OCI-LY3 (cell line): ENCODE data around the gene NGDN.

Source experiments
- H2AFZ ChIP-seq: fragments of 200-600, 300-600 bp; shearing (Covaris generic); 2 replicates; pipeline ENCODE4 v1.6.0; 2014; ENCODE audit warnings: antibody characterized with exemption, low read depth, low read length
- H3K27ac ChIP-seq: fragments of 200-600, 300-600 bp; sonication (generic); 2 replicates; pipeline ENCODE4 v1.5.1; 2014; ENCODE audit warnings: mild to moderate bottlenecking, low read length, moderate library complexity, mixed read lengths
- H3K27me3 ChIP-seq: fragments of 200-600, 300-600 bp; sonication (generic); 2 replicates; pipeline ENCODE4 v1.6.1; 2014; ENCODE audit warnings: low read depth, low read length, mixed read lengths
- H3K36me3 ChIP-seq: fragments of 200-600, 300-600 bp; sonication (generic); replicated peaks from 2 replicates; pipeline ENCODE3; 2014; ENCODE audit warnings: low read depth, low read length, mixed read lengths
- H3K4me1 ChIP-seq: fragments of 300-600, 200-600 bp; sonication (generic); 2 replicates; pipeline ENCODE4 v1.6.1; 2014; ENCODE audit warnings: low read length, mixed read lengths
- H3K4me2 ChIP-seq: fragments of 200-600, 300-600 bp; sonication (generic); 2 replicates; pipeline ENCODE4 v1.6.1; 2014; ENCODE audit warnings: low read length, mixed read lengths
- H3K4me3 ChIP-seq: fragments of 300-600, 200-600 bp; sonication (generic); 2 replicates; pipeline ENCODE4 v1.5.1; 2014; ENCODE audit warnings: antibody characterized with exemption, mild to moderate bottlenecking, low read length, moderate library complexity
- H3K79me2 ChIP-seq: fragments of 300-600, 200-600 bp; shearing (Covaris generic); 2 replicates; pipeline ENCODE4 v1.6.1; 2014; ENCODE audit warnings: mild to moderate bottlenecking, low read length, mixed read lengths
- H3K9ac ChIP-seq: fragments of 300-600, 200-600 bp; shearing (Covaris generic); 2 replicates; pipeline ENCODE4 v1.6.0; 2014; ENCODE audit warnings: mild to moderate bottlenecking, low read length, moderate library complexity
- H3K9me3 ChIP-seq: fragments of 200-600, 300-600 bp; shearing (Covaris generic); 2 replicates; pipeline ENCODE4 v1.6.1; 2014; ENCODE audit warnings: low read length, mixed read lengths; ENCODE audit not compliant: insufficient read depth
- H4K20me1 ChIP-seq: fragments of 200-600, 300-600 bp; sonication (generic); 2 replicates; pipeline ENCODE4 v1.6.1; 2016; ENCODE audit warnings: low read length, mixed read lengths; ENCODE audit not compliant: insufficient read depth
- CTCF ChIP-seq: fragments of 200-600, 300-600 bp; sonication (generic); IDR thresholded peaks from 2 replicates; pipeline ENCODE4 v1.5.1; 2014; ENCODE audit warnings: antibody characterized with exemption, low read length, low read depth
- EZH2phosphoT487 ChIP-seq: fragments of 200-600 bp; shearing (Covaris generic); IDR thresholded peaks from 2 replicates; pipeline ENCODE4 v1.6.1; 2018; ENCODE audit warnings: antibody characterized with exemption, mixed run types, low read depth

Gene NGDN

GRCh38 chr14:23438101-23438971 lies 31.2 kb upstream of the NGDN start:
- TF ChIP-seq CTCF: no peak
- TF ChIP-seq EZH2phosphoT487: no peak
- H2AFZ ChIP-seq: no peak overlapping the region
- no peak overlapping the region for H3K4me3 ChIP-seq
- H3K9ac ChIP-seq: no peak overlapping the region
- peaks cover 14% of the 10 kb centered on the region; the same call in 1 of the 2 replicates for H3K27me3 ChIP-seq
- no peak overlapping the region for H3K27ac ChIP-seq
- no peaks in the 10 kb centered on the region for H3K9me3 ChIP-seq
- no peak overlapping the region for H3K4me2 ChIP-seq
- no peaks in the 10 kb centered on the region for H3K36me3 ChIP-seq
- no peaks in the 10 kb centered on the region for H3K4me1 ChIP-seq
- no peaks in the 10 kb centered on the region for H4K20me1 ChIP-seq
- no peaks in the 10 kb centered on the region for H3K79me2 ChIP-seq

DNA sequence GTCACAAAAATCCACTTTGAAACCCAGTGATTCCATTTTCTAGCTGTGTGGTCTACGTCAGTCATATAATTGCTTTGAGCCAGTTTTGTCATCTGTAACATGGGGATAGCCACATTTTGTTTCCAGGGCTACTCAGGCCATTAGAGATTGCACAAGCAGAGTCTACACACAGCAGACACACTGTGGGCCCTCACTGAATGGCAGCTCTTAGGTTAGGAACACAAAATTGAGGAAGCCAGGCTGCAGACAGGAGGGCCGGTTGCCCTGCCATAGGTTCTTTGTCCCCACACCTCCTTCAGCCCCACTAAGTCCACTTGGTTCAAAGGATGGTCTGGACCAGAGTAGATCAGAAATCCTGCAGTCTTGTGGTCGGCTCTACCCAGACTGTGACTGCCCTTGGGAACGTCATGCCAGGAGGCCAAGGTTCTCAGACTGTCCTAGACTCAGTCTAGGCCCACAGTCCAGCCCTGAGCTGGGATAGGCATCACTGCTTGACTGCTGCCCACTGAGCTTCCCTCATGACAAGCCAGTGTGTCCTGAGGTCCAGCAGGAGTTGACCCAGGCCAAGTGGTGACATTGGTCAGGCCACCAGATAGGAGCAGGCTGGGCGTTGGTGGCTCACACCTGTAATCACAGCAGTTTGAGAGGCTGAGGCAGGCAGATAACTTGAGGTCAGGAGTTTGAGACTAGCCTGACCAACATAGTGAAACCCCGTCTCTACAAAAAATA lies 30.2 kb upstream of the NGDN start:
- no peak overlapping the region for H3K4me2 ChIP-seq
- H3K4me3 ChIP-seq: no peak overlapping the region
- no peak overlapping the region for H3K27ac ChIP-seq
- no peak overlapping the region for H3K9ac ChIP-seq
- TF ChIP-seq CTCF (no peak), EZH2phosphoT487 (no peak)
- no peaks in the 10 kb centered on the region for H3K79me2 ChIP-seq
- peaks cover 6% of the 10 kb centered on the region; the same call in 1 of the 2 replicates for H3K27me3 ChIP-seq
- H3K9me3 ChIP-seq: no peaks in the 10 kb centered on the region
- no peak overlapping the region for H2AFZ ChIP-seq
- H3K4me1 ChIP-seq: no peaks in the 10 kb centered on the region
- H3K36me3 ChIP-seq: no peaks in the 10 kb centered on the region
- no peaks in the 10 kb centered on the region for H4K20me1 ChIP-seq

DNA sequence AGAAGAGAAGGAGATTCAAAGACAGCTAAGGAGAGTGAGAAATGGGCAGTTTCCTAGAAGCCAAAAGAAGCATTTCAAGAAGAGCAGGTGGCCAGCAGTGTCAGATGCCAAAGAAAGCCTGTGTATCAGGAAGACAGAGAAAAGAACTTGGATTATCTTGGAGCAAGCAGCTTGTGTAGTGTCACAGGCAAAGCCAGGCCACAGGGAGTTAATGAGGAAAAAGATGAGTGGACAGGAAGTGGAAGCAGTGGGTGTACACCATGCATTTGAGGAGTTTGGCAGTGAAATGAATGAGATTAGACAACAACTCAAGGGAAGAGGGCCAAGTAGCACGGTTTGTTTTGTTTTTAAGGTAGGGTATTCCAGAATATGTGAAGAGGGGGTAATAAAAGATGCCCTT lies 28.4 kb upstream of the NGDN start:
- TF ChIP-seq EZH2phosphoT487: no peak
- no peak for TF ChIP-seq CTCF
- Histone ChIP-seq H2AFZ (no peak overlapping the region), H3K27me3 (no peaks in the 10 kb centered on the region), H3K9ac (no peak overlapping the region), H3K79me2 (no peaks in the 10 kb centered on the region), H3K9me3 (no peaks in the 10 kb centered on the region), H3K4me1 (no peaks in the 10 kb centered on the region), H3K4me3 (no peak overlapping the region), H3K4me2 (no peak overlapping the region), H4K20me1 (no peaks in the 10 kb centered on the region), H3K27ac (no peak overlapping the region), H3K36me3 (no peaks in the 10 kb centered on the region)

DNA sequence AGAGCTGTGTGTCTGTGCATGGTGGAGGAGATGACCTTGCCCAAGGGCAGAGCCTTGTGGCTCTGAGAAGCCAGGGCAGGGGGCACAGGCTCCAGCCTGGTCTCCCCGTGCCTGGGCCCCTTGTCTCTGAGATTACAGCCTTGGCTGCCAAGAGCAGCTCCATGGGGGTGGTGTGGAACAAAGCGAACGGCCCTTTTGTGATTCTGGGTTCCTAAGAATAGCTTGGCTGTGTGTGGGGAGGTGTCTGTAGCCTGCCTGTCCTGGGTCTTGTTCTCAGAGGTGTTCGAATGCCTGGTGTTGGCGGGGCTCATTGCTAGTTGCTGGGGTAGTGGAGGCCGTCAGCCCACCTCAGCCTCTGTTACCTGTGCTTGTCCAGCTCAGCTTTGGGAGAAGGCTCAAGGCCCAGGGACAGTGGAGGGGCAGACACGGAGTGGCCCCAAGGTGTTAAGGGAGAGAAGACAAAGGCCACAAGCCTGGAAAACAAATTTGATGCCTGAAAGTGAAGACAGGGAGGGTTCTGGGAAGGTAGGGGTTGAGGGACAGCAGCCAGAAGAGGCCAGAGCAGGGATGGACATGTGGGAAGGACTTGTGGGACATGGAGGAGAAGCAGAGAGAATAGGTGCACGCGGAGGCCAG lies 26.7 kb upstream of the NGDN start:
- H3K27me3 ChIP-seq: no peaks in the 10 kb centered on the region
- no peaks in the 10 kb centered on the region for H3K36me3 ChIP-seq
- no peak overlapping the region for H3K27ac ChIP-seq
- H3K9me3 ChIP-seq: no peaks in the 10 kb centered on the region
- no peaks in the 10 kb centered on the region for H4K20me1 ChIP-seq
- no peak overlapping the region for H3K4me2 ChIP-seq
- H3K4me3 ChIP-seq: no peak overlapping the region
- no peak overlapping the region for H2AFZ ChIP-seq
- H3K79me2 ChIP-seq: no peaks in the 10 kb centered on the region
- H3K9ac ChIP-seq: no peak overlapping the region
- TF ChIP-seq CTCF: no peak
- TF ChIP-seq EZH2phosphoT487: no peak
- H3K4me1 ChIP-seq: no peaks in the 10 kb centered on the region
